22Rv1 (cell line): Measurements from ENCODE around the gene APBA1.
"Not testable (repeated sequence)": the region's sequence is repeated elsewhere in the genome, so short reads cannot be mapped to it uniquely, and the experiment has no call there.

Source experiments
- H3K27ac ChIP-seq: fragments of 450-650 bp; 2 replicates; pipeline ENCODE4 v1.5.1; 2017
- ZFX ChIP-seq: fragments of 450-650 bp; IDR thresholded peaks from 2 replicates; pipeline ENCODE4 v1.6.1; 2017; ENCODE audit warnings: antibody characterized with exemption, borderline replicate concordance
- TF ChIP-seq, protein P1 (sequence below): fragments of 450-650 bp; IDR thresholded peaks from 2 replicates; pipeline ENCODE4 v1.5.1; 2017; ENCODE audit warnings: mild to moderate bottlenecking

The APBA1 gene

DNA sequence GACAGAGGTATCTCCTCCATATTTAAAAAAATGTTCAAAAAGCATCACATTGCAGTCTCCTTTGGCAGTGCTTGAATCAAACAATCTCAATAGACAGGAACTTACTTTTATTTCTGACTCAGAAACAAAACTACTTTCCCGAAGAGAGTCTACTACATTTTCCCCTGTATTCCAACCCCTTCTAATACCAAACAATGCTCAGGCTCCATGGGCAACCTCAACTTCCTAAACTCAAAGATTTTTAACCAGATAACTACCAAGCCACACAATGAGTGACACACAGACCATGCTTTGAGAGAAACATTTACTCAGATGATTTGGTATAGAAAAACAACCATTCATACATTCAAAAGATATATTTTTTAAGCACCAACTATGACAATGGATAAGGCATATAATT, 70.5 kb downstream of the APBA1 start:
- no peak for TF ChIP-seq ZFX
- TF ChIP-seq, protein P1, sequence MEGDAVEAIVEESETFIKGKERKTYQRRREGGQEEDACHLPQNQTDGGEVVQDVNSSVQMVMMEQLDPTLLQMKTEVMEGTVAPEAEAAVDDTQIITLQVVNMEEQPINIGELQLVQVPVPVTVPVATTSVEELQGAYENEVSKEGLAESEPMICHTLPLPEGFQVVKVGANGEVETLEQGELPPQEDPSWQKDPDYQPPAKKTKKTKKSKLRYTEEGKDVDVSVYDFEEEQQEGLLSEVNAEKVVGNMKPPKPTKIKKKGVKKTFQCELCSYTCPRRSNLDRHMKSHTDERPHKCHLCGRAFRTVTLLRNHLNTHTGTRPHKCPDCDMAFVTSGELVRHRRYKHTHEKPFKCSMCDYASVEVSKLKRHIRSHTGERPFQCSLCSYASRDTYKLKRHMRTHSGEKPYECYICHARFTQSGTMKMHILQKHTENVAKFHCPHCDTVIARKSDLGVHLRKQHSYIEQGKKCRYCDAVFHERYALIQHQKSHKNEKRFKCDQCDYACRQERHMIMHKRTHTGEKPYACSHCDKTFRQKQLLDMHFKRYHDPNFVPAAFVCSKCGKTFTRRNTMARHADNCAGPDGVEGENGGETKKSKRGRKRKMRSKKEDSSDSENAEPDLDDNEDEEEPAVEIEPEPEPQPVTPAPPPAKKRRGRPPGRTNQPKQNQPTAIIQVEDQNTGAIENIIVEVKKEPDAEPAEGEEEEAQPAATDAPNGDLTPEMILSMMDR: no peak
- H3K27ac ChIP-seq: no peak overlapping the region

DNA sequence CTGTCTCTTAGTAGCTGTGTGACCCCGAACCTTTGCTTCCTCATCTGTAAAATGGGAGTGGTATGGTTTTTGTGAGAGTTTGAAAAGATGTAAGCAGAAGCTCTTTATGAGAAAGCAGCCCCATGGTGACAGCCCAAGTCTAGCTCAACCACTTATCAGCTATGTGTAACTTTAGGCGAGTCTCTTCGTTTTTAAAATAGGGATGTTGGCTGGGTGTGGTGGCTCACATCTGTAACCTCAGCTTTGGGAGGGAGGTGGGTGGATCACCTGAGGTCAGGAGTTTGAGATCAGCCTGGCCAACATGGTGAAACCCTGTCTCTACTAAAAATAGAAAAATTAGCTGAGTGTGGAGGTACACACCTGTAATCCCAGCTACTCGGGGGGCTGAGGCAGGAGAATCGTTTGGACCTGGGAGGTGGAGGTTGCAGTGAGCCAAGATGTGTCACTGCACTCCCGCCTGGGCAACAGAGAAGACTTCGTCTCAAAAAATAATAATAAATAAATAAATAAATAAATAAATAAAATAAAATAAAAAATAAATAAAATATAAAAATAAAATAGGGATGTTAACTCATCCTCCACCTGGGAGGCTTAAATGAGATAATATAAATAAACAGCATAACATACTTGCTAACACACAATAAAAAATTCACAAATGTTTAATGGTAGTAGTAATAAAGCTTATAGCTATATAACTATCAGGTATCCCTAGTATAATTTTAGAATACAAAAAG, 71.7 kb downstream of the APBA1 start:
- no peak overlapping the region for H3K27ac ChIP-seq
- TF ChIP-seq ZFX: no peak
- TF ChIP-seq, protein P1: no peak

DNA sequence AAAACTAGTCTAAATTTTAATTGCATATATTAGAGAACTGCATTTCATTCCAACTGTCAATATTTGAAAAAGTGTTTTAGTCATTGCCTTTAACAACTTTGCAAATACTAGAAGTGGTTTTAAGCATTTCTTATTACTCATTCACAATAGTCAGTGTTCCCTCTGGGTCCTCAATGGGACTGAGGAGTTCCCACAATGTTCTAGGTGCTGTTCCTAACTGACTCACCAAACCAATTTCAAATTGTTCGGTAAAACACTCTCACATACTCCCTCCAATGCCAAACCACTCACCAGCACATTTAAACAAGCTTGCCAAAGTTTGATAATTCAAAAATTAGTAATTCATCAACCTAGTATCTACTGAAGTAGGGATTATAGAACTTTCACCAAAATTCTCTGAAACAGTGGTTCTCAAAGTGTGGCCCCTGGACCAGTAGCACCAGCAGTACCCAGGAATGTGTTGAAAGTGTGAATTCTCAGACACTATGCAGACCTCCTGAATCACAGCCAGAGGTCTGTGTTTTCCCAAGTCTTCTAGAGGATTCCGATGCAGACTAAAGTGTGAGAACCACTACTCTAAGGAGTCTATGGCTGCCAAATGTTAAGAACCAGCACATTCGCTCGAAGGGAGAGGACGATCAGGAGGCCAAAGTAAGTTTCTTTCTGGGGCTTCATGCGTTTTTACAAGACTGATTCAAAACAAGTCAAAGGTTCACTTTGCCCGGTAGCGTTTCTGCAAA, 72.8 kb downstream of the APBA1 start:
- H3K27ac ChIP-seq: no peak overlapping the region
- TF ChIP-seq, protein P1: no peak
- TF ChIP-seq ZFX: no peak

DNA sequence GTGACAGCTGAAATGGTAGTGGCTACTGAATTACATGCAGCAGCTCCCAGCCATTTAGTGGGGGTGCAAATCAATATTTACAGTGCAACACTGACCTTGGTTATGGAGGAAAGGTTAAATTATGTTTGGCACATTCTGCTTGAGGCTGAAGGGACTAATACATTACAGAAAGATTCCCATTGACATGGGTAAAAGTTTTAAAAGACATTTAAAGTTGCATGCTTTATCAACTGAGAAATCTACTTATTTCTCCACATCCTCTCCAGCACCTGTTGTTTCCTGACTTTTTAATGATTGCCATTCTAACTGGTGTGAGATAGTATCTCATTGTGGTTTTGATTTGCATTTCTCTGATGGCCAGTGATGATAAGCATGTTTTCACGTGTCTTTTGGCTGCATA, 75.3 kb downstream of the APBA1 start:
- H3K27ac ChIP-seq: not testable (repeated sequence)

DNA sequence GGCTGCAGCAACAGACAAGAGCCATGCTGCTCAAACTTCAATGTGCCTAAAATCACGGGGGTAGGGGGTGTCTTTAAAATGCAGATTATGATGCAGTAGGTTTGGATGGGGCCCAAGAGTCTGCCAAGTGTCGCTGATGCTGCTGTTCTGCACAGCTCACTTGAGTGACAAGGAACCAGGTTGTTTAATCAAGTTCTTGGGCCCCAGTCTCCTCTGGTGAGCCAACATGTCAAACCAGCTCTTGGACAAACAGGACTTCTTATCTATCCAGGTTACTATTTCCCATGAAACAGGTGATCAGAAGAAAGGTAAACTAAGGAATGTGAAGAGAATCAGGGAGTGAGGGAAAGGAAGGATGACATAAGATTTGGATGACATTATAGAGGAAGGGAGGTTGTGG, 78.0 kb downstream of the APBA1 start:
- no peak overlapping the region for H3K27ac ChIP-seq
- TF ChIP-seq, protein P1: no peak
- TF ChIP-seq ZFX: no peak

DNA sequence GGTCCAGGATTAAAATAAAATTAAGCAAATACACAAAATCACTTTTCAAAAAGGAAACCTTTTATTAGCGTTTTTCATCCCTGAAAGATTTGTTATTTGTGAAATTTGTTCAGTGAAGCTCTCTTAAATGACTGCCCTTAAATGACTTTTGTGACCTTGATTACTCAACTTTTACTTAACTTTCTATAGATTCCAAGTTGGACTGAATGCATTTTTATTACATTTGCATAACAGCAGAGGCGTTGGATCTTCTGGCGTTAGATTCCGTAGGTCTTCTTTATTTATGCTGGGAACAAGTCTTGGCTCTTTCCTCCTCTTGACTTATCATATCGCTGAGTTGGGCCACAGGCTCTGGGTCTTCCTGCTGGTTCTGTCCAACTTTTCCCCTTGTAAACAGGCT, 78.4 kb downstream of the APBA1 start:
- TF ChIP-seq, protein P1: no peak
- TF ChIP-seq ZFX: no peak
- H3K27ac ChIP-seq: no peak overlapping the region

DNA sequence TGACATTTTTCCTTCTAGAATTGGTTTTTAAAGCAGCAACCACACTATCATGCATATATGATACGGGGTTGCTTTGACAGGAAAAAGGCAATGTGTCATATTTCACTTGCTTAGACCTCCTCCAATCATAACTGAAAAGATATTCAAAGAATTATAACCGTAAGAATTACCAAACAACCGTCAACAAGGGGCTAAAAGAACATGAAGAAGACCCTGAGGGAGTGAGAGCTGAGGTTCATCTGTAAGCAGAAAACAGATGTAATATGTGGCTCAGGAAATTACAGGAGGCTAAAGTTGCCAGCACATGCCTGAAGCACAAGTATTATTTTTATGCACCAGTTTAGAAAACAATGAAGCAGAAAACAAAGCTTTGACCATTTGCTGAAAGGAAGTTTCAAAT, 78.9 kb downstream of the APBA1 start:
- no peak overlapping the region for H3K27ac ChIP-seq
- TF ChIP-seq ZFX: no peak
- TF ChIP-seq, protein P1: no peak
